A673 (cell line): Measurements from ENCODE around the gene TMEM43. TPM values are rescaled to one million over a fixed set of nuclear protein-coding genes. Genes with fewer than 3 reads are reported as not detected.
"Not testable (repeated sequence)": the region's sequence is repeated elsewhere in the genome, so short reads cannot be mapped to it uniquely, and the experiment has no call there.

Source experiments
- Bru-seq: library from RNA; stranded (reverse); fragments of 400-500 nt; gene quantifications from one replicate; lab custom pipeline; 2021; lab: Mats Ljungman, UMichigan
- BruChase-seq, 2 experiments: library from RNA; stranded (reverse); fragments of 400-500 nt; gene quantifications; one replicate each; lab custom pipeline; 2021; lab: Mats Ljungman, UMichigan
- BruUV-seq: library from RNA; stranded (reverse); fragments of 400-500 nt; replicated peaks from 2 replicates; lab custom pipeline; 2021; lab: Mats Ljungman, UMichigan
- CTCF ChIA-PET: fragments of 300-600 bp; sonication (Branson Sonifier 250); formaldehyde crosslinking; loops from one replicate; lab custom pipeline; 2022; ENCODE audit warnings: antibody characterized with exemption; lab: Charles Lee
- POLR2A ChIA-PET: fragments of 300-600 bp; sonication (Branson Sonifier 250); formaldehyde crosslinking; loops from one replicate; lab custom pipeline; 2022; ENCODE audit warnings: antibody characterized with exemption; ENCODE audit not compliant: low non-redundant PET; lab: Charles Lee
- DNase-seq: peaks from one replicate; pipeline ENCODE4 v3.0.0-alpha.2; 2015; ENCODE audit warnings: low spot score
- H3K27ac ChIP-seq: fragments of 200-600 bp; sonication (generic); 2 replicates; pipeline ENCODE4 v1.5.1; 2016; ENCODE audit warnings: mixed run types, low read depth, mild to moderate bottlenecking, mixed read lengths, antibody characterized with exemption, low read length; ENCODE audit not compliant: poor library complexity, severe bottlenecking
- H3K27me3 ChIP-seq: fragments of 200-600 bp; sonication (generic); replicated peaks from 2 replicates; pipeline ENCODE4 v1.6.1; 2017; ENCODE audit warnings: mixed run types, low read depth, mild to moderate bottlenecking, mixed read lengths, antibody characterized with exemption, low read length; ENCODE audit not compliant: insufficient read depth, poor library complexity
- H3K36me3 ChIP-seq: fragments of 200-600 bp; sonication (generic); 2 replicates; pipeline ENCODE4 v1.6.1; 2016; ENCODE audit warnings: mixed run types, mild to moderate bottlenecking, mixed read lengths, antibody characterized with exemption, low read length; ENCODE audit not compliant: insufficient read depth, poor library complexity, severe bottlenecking
- H3K4me1 ChIP-seq: fragments of 200-600 bp; sonication (generic); 2 replicates; pipeline ENCODE4 v1.6.1; 2017; ENCODE audit warnings: mixed run types, mild to moderate bottlenecking, mixed read lengths, antibody characterized with exemption, low read length; ENCODE audit not compliant: insufficient read depth, poor library complexity, severe bottlenecking
- H3K4me3 ChIP-seq: fragments of 200-600 bp; sonication (generic); 2 replicates; pipeline ENCODE4 v1.5.1; 2016; ENCODE audit warnings: low read depth, mixed run types, mild to moderate bottlenecking, mixed read lengths, low read length; ENCODE audit not compliant: poor library complexity, severe bottlenecking
- H3K9me3 ChIP-seq: fragments of 200-600 bp; sonication (generic); 2 replicates; pipeline ENCODE4 v1.6.1; 2016; ENCODE audit warnings: mixed run types, low read depth, mild to moderate bottlenecking, mixed read lengths, antibody characterized with exemption, low read length; ENCODE audit not compliant: poor library complexity, severe bottlenecking
- EZH2 ChIP-seq: fragments of 200-600 bp; sonication (generic); IDR thresholded peaks from 2 replicates; pipeline ENCODE4 v1.6.1; 2017; ENCODE audit warnings: borderline replicate concordance, low read depth, mild to moderate bottlenecking, mixed read lengths, antibody characterized with exemption, low read length; ENCODE audit not compliant: poor library complexity, severe bottlenecking
- intact Hi-C: fragments of 100-400 bp; cut with micrococcal nuclease; formaldehyde crosslinking; loops from one replicate; pipeline ENCODE4 v1.10.0; 2022; ENCODE audit not compliant: unreplicated experiment
- long read RNA-seq: library from polyadenylated mRNA; stranded (forward); transcript quantifications from one replicate; pipeline ENCODE4 v2.0.0, GENCODE V29; 2022
- total RNA-seq: library from RNA; stranded (reverse); gene quantifications from 2 replicates; pipeline ENCODE4 v1.2.3, GENCODE V29; 2021
- TF ChIP-seq, protein P1 (sequence below): fragments of 300-800, 200-600 bp; sonication (generic); conservative IDR thresholded peaks from 2 replicates; pipeline ENCODE4 v1.5.1; 2017; ENCODE audit warnings: low read depth, mild to moderate bottlenecking, antibody characterized with exemption, low read length, moderate library complexity, mixed read lengths

TMEM43 gene, protein sequence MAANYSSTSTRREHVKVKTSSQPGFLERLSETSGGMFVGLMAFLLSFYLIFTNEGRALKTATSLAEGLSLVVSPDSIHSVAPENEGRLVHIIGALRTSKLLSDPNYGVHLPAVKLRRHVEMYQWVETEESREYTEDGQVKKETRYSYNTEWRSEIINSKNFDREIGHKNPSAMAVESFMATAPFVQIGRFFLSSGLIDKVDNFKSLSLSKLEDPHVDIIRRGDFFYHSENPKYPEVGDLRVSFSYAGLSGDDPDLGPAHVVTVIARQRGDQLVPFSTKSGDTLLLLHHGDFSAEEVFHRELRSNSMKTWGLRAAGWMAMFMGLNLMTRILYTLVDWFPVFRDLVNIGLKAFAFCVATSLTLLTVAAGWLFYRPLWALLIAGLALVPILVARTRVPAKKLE
- 50.8 and 55.6 TPM in 2 replicates for total RNA-seq
- percentile 79 among the genes with signal in this experiment for Bru-seq, nascent RNA
- percentile 89 among the genes with signal in this experiment for BruChase-seq, experiment 1, labeled RNA remaining after a 2-hour chase
- BruChase-seq, experiment 2, labeled RNA remaining after a 6-hour chase, result percentile 93 among the genes with signal in this experiment
- long read RNA-seq, transcript TMEM43-201 (12 exons, 3,341 nt), result major isoform, 149 of 191 reads
- long read RNA-seq, partial matches to known transcripts, result 21 of 191 reads
- long read RNA-seq, other reads (novel, unspliced or antisense), result 21 of 191 reads

DNA sequence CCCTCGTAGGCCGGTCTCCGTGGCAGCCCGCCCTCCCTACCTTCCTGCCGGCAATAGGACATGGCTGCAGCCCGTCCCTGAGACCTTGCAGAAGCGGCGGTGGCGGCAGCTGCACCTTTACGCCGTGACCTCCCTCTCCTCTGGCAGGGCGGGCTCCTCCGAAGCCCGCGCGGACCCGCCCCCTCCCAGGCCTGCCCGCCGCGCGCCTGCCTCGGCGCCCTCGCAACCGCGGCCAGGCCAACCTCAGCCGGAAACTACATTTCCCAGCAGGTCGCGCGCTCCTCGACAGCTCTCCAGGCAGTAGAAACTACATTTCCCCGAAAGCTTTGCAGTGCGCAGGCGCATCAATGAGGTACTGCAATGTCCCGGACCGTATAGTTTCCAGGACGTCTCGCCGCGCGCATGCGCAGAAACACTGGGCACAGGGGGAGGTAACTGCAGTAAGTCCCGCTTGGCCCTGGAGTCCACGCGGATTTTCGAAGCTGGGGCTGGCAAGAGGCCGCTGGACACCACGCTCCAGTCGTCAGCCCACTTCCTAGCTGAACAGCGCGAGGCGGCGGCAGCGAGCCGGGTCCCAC is at the start of gene TMEM43, which contains the start of gene CHCHD4:
Gene TMEM43, plus strand, starts transcription at position 438 of the 578 bp plus-strand sequence. CDS start 142 bp downstream, outside the sequence.
Gene CHCHD4, minus strand, starts transcription at position 256 of the 578 bp plus-strand sequence. Its CDS starts 194 bp downstream, at position 62.
- intact Hi-C loops, result loop anchor here (5.0 kb wide), 1 partner anchor 53 kb away; the partner anchor contains the start of genes LSM3 and XPC
- CTCF ChIA-PET, result interaction anchor here (1.4 to 3.0 kb wide), 2 partner anchors 21 to 228 kb away, joined by 4 to 18 read pairs; no protein-coding TSS in a partner anchor
- H3K27me3 ChIP-seq, result no peaks in the 10 kb centered on the region
- peak within 1 kb of the TSS; percentile 83 for H3K27ac ChIP-seq
- peak within 1 kb of the TSS; percentile 90 for H3K4me3 ChIP-seq
- H3K9me3 ChIP-seq, result no peaks in the 10 kb centered on the region
- H3K36me3 ChIP-seq, result peaks cover 24% of the 10 kb centered on the region
- peak; percentile 99 for DNase-seq
- peaks cover 19% of the 10 kb centered on the region for H3K4me1 ChIP-seq
- no TSS peak for BruUV-seq
- POLR2A ChIA-PET, result interaction anchor here (0.8 to 0.9 kb wide), 2 partner anchors 11 to 46 kb away, joined by 3 to 4 read pairs; no protein-coding TSS in a partner anchor
- no peak for TF ChIP-seq EZH2
- TF ChIP-seq, protein P1, sequence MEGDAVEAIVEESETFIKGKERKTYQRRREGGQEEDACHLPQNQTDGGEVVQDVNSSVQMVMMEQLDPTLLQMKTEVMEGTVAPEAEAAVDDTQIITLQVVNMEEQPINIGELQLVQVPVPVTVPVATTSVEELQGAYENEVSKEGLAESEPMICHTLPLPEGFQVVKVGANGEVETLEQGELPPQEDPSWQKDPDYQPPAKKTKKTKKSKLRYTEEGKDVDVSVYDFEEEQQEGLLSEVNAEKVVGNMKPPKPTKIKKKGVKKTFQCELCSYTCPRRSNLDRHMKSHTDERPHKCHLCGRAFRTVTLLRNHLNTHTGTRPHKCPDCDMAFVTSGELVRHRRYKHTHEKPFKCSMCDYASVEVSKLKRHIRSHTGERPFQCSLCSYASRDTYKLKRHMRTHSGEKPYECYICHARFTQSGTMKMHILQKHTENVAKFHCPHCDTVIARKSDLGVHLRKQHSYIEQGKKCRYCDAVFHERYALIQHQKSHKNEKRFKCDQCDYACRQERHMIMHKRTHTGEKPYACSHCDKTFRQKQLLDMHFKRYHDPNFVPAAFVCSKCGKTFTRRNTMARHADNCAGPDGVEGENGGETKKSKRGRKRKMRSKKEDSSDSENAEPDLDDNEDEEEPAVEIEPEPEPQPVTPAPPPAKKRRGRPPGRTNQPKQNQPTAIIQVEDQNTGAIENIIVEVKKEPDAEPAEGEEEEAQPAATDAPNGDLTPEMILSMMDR, result no peak

DNA sequence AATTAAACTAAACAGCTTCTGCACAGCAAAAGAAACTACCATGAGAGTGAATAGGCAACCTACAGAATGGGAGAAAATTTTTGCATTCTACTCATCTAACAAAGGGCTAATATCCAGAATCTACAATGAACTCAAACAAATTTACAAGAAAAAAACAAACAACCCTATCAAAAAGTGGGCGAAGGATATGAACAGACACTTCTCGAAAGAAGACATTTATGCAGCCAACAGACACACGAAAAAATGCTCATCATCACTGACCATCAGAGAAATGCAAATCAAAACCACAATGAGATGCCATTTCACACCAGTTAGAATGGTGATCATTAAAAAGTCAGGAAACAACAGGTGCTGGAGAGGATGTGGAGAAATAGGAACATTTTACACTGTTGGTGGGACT is 49.6 kb upstream of the TMEM43 start:
- H3K36me3 ChIP-seq, H3K27me3 ChIP-seq, H3K4me3 ChIP-seq, H3K27ac ChIP-seq, BruUV-seq, H3K9me3 ChIP-seq, intact Hi-C loops, POLR2A ChIA-PET, H3K4me1 ChIP-seq, DNase-seq, CTCF ChIA-PET: not testable (repeated sequence)

DNA sequence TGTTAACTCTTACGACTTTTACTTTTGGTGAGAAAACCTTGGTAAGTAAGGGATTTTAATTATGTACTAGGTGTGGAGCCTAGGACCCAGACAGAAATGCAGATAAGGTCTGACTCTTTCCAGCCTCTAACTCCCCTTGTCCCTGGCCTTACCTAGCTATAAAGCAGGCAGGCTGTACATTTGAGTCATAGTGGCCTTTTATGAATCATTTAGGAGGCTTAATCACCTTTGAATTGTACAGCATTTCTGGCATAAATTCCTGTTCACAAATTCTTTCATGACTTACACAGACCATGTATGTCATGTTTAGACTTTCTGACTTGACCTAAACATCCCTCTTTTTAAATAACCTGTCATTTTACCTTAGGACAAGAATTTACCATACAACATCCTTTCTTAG is 47.5 kb upstream of the TMEM43 start:
- POLR2A ChIA-PET, result no interaction called here
- H3K36me3 ChIP-seq, result no peaks in the 10 kb centered on the region
- H3K27ac ChIP-seq, result no peak overlapping the region
- no peaks in the 10 kb centered on the region for H3K27me3 ChIP-seq
- no peak overlapping the region for H3K4me3 ChIP-seq
- DNase-seq, result no peak
- CTCF ChIA-PET, result no interaction called here
- TF ChIP-seq, protein P1, result no peak
- TF ChIP-seq EZH2, result no peak
- no TSS peak for BruUV-seq
- H3K4me1 ChIP-seq, result no peaks in the 10 kb centered on the region
- no peaks in the 10 kb centered on the region for H3K9me3 ChIP-seq
- intact Hi-C loops, result no loop called here
